ENCODE results near the gene UBR1.

UBR1 gene

DNA sequence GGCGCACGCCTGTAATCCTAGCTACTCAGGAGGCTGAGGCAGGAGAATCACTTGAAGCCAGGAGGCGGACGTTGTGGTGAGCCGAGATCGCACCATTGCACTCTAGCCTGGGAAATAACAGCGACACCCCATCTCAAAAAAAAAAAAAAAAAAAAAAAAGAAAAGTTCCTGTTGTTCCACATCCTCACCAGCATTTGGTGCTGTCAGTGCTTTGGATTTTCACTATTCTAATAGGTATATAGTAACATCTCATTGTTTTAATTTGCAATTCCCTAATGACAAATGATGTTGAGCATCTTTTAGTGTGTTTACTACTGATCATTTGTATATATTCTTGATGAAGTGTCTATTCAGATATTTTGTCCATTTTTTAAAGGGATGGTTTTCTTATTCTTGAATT, 24.6 kb downstream of the UBR1 start:
- DNase-seq (ENCODE audit: low read depth in 1 of 2, low spot score in 1 of 2): no peak
- H3K27me3 ChIP-seq (ENCODE audit: insufficient read depth, poor library complexity, severe bottlenecking): no peaks in the 10 kb centered on the region
- TF ChIP-seq SPI1 (IDR thresholded peaks at IDR 0.05; ENCODE audit: borderline replicate concordance, low read depth) (no peak), POLR2AphosphoS5 (IDR thresholded peaks at IDR 0.05; ENCODE audit: low read depth) (no peak), GABPA (IDR thresholded peaks at IDR 0.05; ENCODE audit: low read depth) (no peak)
- TF ChIP-seq, protein P1, sequence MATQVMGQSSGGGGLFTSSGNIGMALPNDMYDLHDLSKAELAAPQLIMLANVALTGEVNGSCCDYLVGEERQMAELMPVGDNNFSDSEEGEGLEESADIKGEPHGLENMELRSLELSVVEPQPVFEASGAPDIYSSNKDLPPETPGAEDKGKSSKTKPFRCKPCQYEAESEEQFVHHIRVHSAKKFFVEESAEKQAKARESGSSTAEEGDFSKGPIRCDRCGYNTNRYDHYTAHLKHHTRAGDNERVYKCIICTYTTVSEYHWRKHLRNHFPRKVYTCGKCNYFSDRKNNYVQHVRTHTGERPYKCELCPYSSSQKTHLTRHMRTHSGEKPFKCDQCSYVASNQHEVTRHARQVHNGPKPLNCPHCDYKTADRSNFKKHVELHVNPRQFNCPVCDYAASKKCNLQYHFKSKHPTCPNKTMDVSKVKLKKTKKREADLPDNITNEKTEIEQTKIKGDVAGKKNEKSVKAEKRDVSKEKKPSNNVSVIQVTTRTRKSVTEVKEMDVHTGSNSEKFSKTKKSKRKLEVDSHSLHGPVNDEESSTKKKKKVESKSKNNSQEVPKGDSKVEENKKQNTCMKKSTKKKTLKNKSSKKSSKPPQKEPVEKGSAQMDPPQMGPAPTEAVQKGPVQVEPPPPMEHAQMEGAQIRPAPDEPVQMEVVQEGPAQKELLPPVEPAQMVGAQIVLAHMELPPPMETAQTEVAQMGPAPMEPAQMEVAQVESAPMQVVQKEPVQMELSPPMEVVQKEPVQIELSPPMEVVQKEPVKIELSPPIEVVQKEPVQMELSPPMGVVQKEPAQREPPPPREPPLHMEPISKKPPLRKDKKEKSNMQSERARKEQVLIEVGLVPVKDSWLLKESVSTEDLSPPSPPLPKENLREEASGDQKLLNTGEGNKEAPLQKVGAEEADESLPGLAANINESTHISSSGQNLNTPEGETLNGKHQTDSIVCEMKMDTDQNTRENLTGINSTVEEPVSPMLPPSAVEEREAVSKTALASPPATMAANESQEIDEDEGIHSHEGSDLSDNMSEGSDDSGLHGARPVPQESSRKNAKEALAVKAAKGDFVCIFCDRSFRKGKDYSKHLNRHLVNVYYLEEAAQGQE (IDR thresholded peaks at IDR 0.05; ENCODE audit: insufficient replicate concordance, low read depth): no peak
- TF ChIP-seq, protein P2, sequence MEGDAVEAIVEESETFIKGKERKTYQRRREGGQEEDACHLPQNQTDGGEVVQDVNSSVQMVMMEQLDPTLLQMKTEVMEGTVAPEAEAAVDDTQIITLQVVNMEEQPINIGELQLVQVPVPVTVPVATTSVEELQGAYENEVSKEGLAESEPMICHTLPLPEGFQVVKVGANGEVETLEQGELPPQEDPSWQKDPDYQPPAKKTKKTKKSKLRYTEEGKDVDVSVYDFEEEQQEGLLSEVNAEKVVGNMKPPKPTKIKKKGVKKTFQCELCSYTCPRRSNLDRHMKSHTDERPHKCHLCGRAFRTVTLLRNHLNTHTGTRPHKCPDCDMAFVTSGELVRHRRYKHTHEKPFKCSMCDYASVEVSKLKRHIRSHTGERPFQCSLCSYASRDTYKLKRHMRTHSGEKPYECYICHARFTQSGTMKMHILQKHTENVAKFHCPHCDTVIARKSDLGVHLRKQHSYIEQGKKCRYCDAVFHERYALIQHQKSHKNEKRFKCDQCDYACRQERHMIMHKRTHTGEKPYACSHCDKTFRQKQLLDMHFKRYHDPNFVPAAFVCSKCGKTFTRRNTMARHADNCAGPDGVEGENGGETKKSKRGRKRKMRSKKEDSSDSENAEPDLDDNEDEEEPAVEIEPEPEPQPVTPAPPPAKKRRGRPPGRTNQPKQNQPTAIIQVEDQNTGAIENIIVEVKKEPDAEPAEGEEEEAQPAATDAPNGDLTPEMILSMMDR (IDR thresholded peaks at IDR 0.05; ENCODE audit: insufficient read depth, low read length): no peak
- no peak overlapping the region for H3K4me3 ChIP-seq (replicated peaks; ENCODE audit: insufficient read depth, low read length)
- no peak overlapping the region for H3K27ac ChIP-seq (replicated peaks)

DNA sequence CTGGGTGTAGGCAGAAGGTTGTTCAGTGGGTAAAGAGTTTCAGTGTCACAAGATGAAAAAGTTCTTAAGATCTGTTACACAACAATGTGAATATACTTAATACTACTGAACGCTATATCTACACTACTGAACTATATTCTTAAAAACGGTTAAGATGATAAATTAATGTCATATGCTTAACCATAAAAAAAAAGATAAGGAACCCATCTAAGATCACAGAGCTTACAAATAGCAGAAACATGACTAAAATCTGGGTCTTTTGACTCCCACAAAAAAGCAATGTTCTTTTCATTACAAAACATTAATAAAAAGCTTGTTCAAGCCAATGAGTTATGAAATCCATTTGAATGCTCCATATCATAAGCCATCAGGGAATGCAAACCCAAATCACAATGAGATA, 34.4 kb downstream of the UBR1 start:
- H3K27ac ChIP-seq (replicated peaks): no peak overlapping the region
- DNase-seq (ENCODE audit: low read depth in 1 of 2, low spot score in 1 of 2): no peak
- H3K4me3 ChIP-seq (replicated peaks; ENCODE audit: insufficient read depth, low read length): no peak overlapping the region
- H3K27me3 ChIP-seq (ENCODE audit: insufficient read depth, poor library complexity, severe bottlenecking): no peaks in the 10 kb centered on the region
- TF ChIP-seq SPI1 (IDR thresholded peaks at IDR 0.05; ENCODE audit: borderline replicate concordance, low read depth): no peak
- TF ChIP-seq, protein P1 (IDR thresholded peaks at IDR 0.05; ENCODE audit: insufficient replicate concordance, low read depth): no peak
- TF ChIP-seq, protein P2 (IDR thresholded peaks at IDR 0.05; ENCODE audit: insufficient read depth, low read length): no peak

DNA sequence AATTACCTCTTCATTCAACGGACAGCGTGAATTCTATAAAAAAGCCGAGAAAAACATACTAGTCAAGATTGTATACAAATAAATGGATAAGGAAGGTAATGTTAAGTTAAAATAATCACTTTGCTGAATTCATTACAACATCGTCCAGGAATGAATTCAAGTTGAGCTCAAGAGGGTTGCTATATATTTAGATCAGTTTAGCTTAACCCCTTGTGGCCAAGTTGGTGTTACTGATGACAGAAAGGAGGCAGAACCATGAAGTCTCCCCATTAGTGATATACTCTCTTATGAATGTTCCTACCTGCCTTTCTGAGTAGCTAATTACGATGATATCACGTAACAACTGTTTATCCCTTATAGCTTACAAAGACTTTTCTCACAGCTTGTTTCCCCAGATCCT, 34.9 kb downstream of the UBR1 start:
- DNase-seq (ENCODE audit: low read depth in 1 of 2, low spot score in 1 of 2): no peak
- TF ChIP-seq GABPA (IDR thresholded peaks at IDR 0.05; ENCODE audit: low read depth) (no peak), SPI1 (IDR thresholded peaks at IDR 0.05; ENCODE audit: borderline replicate concordance, low read depth) (no peak)
- TF ChIP-seq, protein P2 (IDR thresholded peaks at IDR 0.05; ENCODE audit: insufficient read depth, low read length): no peak
- Histone ChIP-seq H3K4me3 (replicated peaks; ENCODE audit: insufficient read depth, low read length) (no peak overlapping the region), H3K27me3 (ENCODE audit: insufficient read depth, poor library complexity, severe bottlenecking) (no peaks in the 10 kb centered on the region), H3K27ac (replicated peaks) (no peak overlapping the region)

DNA sequence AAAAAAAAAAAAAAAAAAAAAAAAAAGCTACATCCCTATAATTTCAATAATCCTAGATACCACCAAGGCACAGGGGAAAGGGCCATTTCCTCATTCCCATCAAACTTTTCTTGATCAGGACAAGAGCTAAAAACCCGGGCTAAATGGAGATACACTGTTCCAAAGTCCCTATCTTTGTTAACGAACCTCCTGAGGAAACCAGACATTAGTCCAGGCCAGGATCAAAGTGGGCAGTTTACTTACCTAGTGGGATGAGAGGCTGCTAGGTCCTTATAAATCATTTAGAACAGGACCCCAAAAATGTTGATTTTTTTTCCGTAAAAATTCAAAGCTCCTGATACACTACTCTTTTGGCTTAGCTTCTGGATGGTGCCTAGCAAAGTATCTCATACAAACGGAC, 35.6 kb downstream of the UBR1 start:
- Histone ChIP-seq H3K4me3 (replicated peaks; ENCODE audit: insufficient read depth, low read length) (no peak overlapping the region), H3K27me3 (ENCODE audit: insufficient read depth, poor library complexity, severe bottlenecking) (no peaks in the 10 kb centered on the region), H3K27ac (replicated peaks) (no peak overlapping the region)
- DNase-seq (ENCODE audit: low read depth in 1 of 2, low spot score in 1 of 2): no peak
- no peak for TF ChIP-seq GABPA (IDR thresholded peaks at IDR 0.05; ENCODE audit: low read depth)
- TF ChIP-seq, protein P1 (IDR thresholded peaks at IDR 0.05; ENCODE audit: insufficient replicate concordance, low read depth): no peak
- TF ChIP-seq SPI1 (IDR thresholded peaks at IDR 0.05; ENCODE audit: borderline replicate concordance, low read depth): no peak
- TF ChIP-seq, protein P2 (IDR thresholded peaks at IDR 0.05; ENCODE audit: insufficient read depth, low read length): no peak
- no peak for TF ChIP-seq POLR2AphosphoS5 (IDR thresholded peaks at IDR 0.05; ENCODE audit: low read depth)
